HG02571 (cell line): Measurements from ENCODE around the gene PLXNB3.

Experiments
- ATAC-seq: cut with Tn5 transposase; IDR thresholded peaks from one replicate; pipeline ENCODE4 v1.9.1; 2021; ENCODE audit warnings: mild to moderate bottlenecking, moderate library complexity; ENCODE audit not compliant: unreplicated experiment

The PLXNB3 gene

DNA sequence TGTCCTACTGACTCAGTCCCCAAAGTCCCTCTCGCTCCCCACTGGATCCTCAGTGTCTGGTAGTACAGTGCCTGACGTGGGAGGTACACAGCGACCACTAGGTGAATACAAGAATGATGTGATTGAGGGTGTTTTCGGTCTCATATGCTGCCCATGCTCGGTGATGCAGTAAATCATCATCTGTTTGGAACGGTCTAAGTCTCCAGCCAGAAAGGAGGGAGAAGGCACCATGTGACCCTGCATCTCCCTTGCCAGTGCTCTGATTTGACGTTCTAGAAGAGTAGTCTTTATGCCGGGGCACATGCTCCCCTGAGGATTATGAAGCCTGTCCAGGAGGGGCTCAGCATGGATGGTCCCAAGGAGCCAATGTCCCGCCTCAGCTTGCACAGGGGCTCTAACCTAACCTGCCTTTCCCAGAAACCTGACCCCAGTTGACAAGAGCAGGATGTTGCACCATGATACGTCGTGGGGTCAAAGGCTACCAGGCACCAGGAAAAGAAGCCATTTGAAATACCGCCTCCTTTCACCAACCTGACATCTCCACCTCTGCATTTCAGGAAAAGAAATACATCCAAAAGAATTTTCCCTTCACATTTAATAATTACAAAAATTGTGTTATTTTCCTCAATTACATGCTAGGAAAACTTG lies 13.8 kb upstream of the PLXNB3 start:
- no peak for ATAC-seq

GRCh38 chrX:153755136-153755535 lies 8.9 kb upstream of the PLXNB3 start:
- no peak for ATAC-seq

DNA sequence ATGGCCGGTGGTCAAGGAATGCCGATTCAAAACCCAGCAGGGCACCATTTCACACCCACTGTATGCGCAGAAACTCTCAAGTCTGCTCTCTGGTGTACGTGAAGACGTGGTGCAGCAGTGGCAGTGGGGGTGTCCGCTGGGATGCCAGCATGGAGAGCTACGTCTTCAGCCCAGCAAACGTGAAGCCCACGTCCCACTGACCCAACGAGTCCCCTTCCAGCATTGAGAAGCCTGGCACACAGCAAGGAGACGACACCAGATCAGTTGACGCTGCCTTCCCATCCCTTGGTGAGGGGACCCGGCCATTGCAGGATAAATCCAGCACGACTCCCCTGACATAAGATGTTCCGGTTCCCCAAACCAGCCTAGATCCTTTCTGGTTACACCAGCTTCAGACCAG lies 2.2 kb upstream of the PLXNB3 start:
- no peak for ATAC-seq

- no peak for ATAC-seq
These were observed 1.3 kb upstream of the PLXNB3 start for GRCh38 chrX:153762626-153763173.

GRCh38 chrX:153763298-153763932 lies 634 bp upstream of the PLXNB3 start:
- ATAC-seq = no peak

- no peak for ATAC-seq
These were observed 713 bp downstream of the PLXNB3 start for GRCh38 chrX:153764786-153765137.

DNA sequence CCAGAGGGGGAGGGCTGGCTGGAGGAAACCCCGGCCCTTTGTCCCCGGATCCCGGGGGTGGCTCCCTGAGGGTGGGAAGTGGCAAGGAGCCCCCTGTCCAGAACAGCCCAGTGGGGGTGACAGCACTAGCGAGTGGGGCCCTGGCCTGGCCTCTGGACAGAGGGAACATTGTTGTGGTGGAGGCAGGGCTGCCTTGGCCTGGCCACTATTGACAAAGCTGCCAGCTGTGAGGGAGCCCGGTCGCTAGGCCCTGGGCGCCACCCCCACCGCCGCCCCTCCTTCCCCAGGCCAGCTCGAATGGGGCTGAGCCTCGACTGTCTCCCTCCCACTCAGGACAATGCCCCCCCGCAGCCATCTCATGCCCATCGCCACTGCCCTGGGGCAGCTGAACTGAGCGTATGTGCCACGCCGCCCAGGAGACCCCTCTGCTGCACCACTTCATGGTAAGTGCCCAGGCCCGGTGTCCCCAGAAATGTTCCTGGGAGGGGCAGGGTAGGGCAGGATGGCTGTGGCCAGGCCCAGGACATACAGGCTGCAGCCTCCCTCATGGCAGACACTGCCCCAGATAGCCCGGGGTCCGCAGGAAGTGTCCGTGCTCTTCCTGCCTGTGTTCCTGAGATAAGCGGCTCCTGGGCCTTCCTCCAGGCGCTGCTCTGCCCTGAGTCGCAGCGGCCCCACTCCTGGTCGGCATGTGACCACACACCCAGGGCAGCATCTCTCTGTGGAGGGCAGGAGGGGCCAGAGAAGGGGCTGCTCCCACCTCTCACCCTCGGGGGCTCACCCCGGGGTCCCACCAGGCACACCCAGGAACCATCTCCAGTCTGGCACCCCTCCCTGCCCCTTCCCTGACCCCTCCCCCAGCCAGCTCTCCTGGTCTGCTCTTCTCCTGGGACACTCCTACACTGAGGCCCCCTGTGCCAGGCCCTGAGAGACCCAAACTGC lies 1.4 kb downstream of the PLXNB3 start:
- ATAC-seq = no peak

GRCh38 chrX:153766098-153766817 lies 2.2 kb downstream of the PLXNB3 start:
- no peak for ATAC-seq

- no peak for ATAC-seq
These were observed 3.0 kb downstream of the PLXNB3 start for GRCh38 chrX:153766871-153767673.

- ATAC-seq = no peak
These were observed 3.6 kb downstream of the PLXNB3 start for GRCh38 chrX:153767674-153768055.

GRCh38 chrX:153768311-153769157 lies 4.5 kb downstream of the PLXNB3 start:
- ATAC-seq = no peak

GRCh38 chrX:153769158-153769864 lies 5.3 kb downstream of the PLXNB3 start:
- no peak for ATAC-seq

DNA sequence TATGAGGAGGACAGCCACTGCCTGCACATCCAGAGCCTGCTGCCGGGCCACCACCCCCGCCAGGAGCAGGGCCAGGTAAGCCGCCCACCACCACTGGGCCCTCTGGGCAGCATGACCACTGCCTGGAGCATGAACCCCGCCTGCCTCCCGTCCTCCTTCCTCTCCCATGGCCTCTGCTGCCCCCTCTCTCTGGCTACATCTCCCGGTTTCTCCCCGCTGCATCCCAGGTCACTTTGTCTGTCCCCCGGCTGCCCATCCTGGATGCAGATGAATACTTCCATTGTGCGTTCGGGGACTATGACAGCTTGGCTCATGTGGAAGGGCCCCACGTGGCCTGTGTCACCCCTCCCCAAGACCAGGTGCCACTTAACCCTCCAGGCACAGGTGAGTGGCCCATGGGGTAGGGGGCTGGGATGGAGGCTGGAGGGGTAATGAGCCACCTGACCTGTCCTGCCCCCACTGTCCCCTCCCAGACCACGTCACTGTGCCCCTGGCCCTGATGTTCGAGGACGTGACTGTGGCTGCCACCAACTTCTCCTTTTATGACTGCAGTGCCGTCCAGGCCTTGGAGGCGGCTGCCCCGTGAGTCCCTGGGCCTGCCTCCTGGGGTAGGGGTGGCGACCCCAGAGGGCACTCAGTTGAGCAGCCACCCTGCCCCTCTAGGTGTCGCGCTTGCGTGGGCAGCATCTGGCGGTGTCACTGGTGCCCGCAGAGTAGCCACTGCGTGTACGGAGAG lies 6.0 kb downstream of the PLXNB3 start:
- no peak for ATAC-seq

- ATAC-seq = no peak
These were observed 6.8 kb downstream of the PLXNB3 start for GRCh38 chrX:153770601-153771414.

- no peak for ATAC-seq
These were observed 7.6 kb downstream of the PLXNB3 start for GRCh38 chrX:153771415-153772315.
